CD8-positive, alpha-beta memory T cell (primary cell): ENCODE results near the gene SMIM28. TPM values are rescaled to one million over a fixed set of nuclear protein-coding genes. Genes with fewer than 3 reads are reported as not detected.

ENCODE experiments used
- CTCF ChIA-PET: fragments of 350-600 bp; sonication (Branson Sonifier 250); formaldehyde crosslinking; loops from one replicate; lab custom pipeline; 2021; ENCODE audit warnings: antibody characterized with exemption; lab: Charles Lee
- POLR2A ChIA-PET: fragments of 350-600 bp; sonication (Branson Sonifier 250); formaldehyde crosslinking; loops from one replicate; lab custom pipeline; 2021; ENCODE audit warnings: antibody characterized with exemption; lab: Charles Lee
- DNase-seq, 5 donors: peaks; one replicate each; pipeline versions ENCODE4 v3.0.0 to v3.0.0-alpha.2; 2020 to 2022; ENCODE audit warnings: mixed read lengths in 1 of 5
- H3K27ac ChIP-seq: one replicate; pipeline ENCODE4 v1.7.0; 2013; ENCODE audit warnings: low read depth, mild to moderate bottlenecking, low read length, moderate library complexity
- H3K27me3 ChIP-seq: 2 replicates; pipeline ENCODE4 v1.7.0; 2013; ENCODE audit warnings: low read length, mild to moderate bottlenecking; ENCODE audit not compliant: insufficient read depth, poor library complexity, severe bottlenecking
- H3K36me3 ChIP-seq: 2 replicates; pipeline ENCODE4 v1.7.0; 2013; ENCODE audit warnings: mild to moderate bottlenecking, low read length, moderate library complexity; ENCODE audit not compliant: insufficient read depth
- H3K4me1 ChIP-seq: 2 replicates; pipeline ENCODE4 v1.7.0; 2013; ENCODE audit warnings: mild to moderate bottlenecking, low read length, moderate library complexity; ENCODE audit not compliant: insufficient read depth
- H3K4me3 ChIP-seq: 2 replicates; pipeline ENCODE4 v1.7.0; 2013; ENCODE audit warnings: mild to moderate bottlenecking, low read length
- H3K9me3 ChIP-seq: 2 replicates; pipeline ENCODE4 v1.7.0; 2013; ENCODE audit warnings: mild to moderate bottlenecking, low read length
- H3K27ac Mint-ChIP-seq, 8 donors: one replicate each; pipeline ENCODE4 v1.8.0; 2020 to 2021; ENCODE audit warnings: mixed read lengths in 8 of 8, mild to moderate bottlenecking in 6 of 8, inconsistent platforms in 3 of 8, moderate library complexity in 3 of 8
- H3K27me3 Mint-ChIP-seq, 2 donors: one replicate each; pipeline ENCODE4 v1.8.0; 2020 to 2021; ENCODE audit warnings: mixed read lengths in 2 of 2, mild to moderate bottlenecking in 1 of 2, moderate library complexity in 1 of 2
- H3K36me3 Mint-ChIP-seq, 3 donors: one replicate each; pipeline ENCODE4 v1.8.0; 2020 to 2021; ENCODE audit warnings: mixed read lengths in 3 of 3, inconsistent platforms in 1 of 3, mild to moderate bottlenecking in 1 of 3
- H3K4me1 Mint-ChIP-seq, 3 donors: one replicate each; pipeline ENCODE4 v1.8.0; 2020 to 2021; ENCODE audit warnings: mixed read lengths in 3 of 3, inconsistent platforms in 1 of 3, mild to moderate bottlenecking in 1 of 3
- H3K4me3 Mint-ChIP-seq, 7 donors: one replicate each; pipeline ENCODE4 v1.8.0; 2020 to 2021; ENCODE audit warnings: mixed read lengths in 7 of 7, mild to moderate bottlenecking in 6 of 7, moderate library complexity in 4 of 7, inconsistent platforms in 2 of 7
- H3K9me3 Mint-ChIP-seq, 5 donors: one replicate each; pipeline ENCODE4 v1.8.0; 2020 to 2022; ENCODE audit warnings: mixed read lengths in 5 of 5, mild to moderate bottlenecking in 3 of 5, moderate library complexity in 2 of 5, inconsistent platforms in 1 of 5
- polyA plus RNA-seq: library from polyadenylated mRNA; unstranded; fragments of 300-500 nt; fragmentation: Illumina TruSeq; gene quantifications from one replicate; pipeline ENCODE4 v1.2.3, GENCODE V29; 2021
- total RNA-seq, 2 experiments: library from RNA; stranded (reverse); gene quantifications; one replicate each; pipeline ENCODE4 v1.2.3, GENCODE V29; 2021

SMIM28 gene
- total and polyA plus RNA-seq, 3 experiments from 2014 or later: not detected

GRCh38 chr6:138378463-138378862, 758 bp downstream of the SMIM28 start:
- no peaks in the 10 kb centered on the region for H3K4me1 Mint-ChIP-seq
- H3K36me3 Mint-ChIP-seq: no peaks in the 10 kb centered on the region
- peaks cover 6 to 12% of the 10 kb centered on the region in 2 donors for H3K27me3 Mint-ChIP-seq
- ChIA-PET POLR2A (no interaction called here), CTCF (no interaction called here)
- Histone ChIP-seq H3K4me3 (no peak overlapping the region), H3K4me1 (no peaks in the 10 kb centered on the region), H3K27ac (no peak overlapping the region), H3K36me3 (no peaks in the 10 kb centered on the region), H3K27me3 (no peaks in the 10 kb centered on the region), H3K9me3 (no peaks in the 10 kb centered on the region)
- no peak for DNase-seq
- no peak overlapping the region for H3K4me3 Mint-ChIP-seq
- H3K9me3 Mint-ChIP-seq: no peaks in the 10 kb centered on the region
- no peak overlapping the region for H3K27ac Mint-ChIP-seq

GRCh38 chr6:138382498-138383265, 5.0 kb downstream of the SMIM28 start:
- Mint-ChIP-seq H3K4me1 (no peaks in the 10 kb centered on the region), H3K27me3 (peaks cover 7 to 12% of the 10 kb centered on the region in 2 donors), H3K27ac (no peak overlapping the region), H3K36me3 (no peaks in the 10 kb centered on the region), H3K4me3 (peak overlapping the region in 1 of 7 donors; percentile 0), H3K9me3 (no peaks in the 10 kb centered on the region)
- Histone ChIP-seq H3K36me3 (no peaks in the 10 kb centered on the region), H3K4me3 (no peak overlapping the region), H3K27ac (no peak overlapping the region), H3K4me1 (no peaks in the 10 kb centered on the region), H3K27me3 (no peaks in the 10 kb centered on the region), H3K9me3 (no peaks in the 10 kb centered on the region)
- ChIA-PET CTCF (no interaction called here), POLR2A (no interaction called here)
- DNase-seq: no peak

GRCh38 chr6:138383776-138384175, 6.1 kb downstream of the SMIM28 start:
- H3K27ac Mint-ChIP-seq: no peak overlapping the region
- H3K27me3 Mint-ChIP-seq: peaks cover 8 to 18% of the 10 kb centered on the region in 2 donors
- Histone ChIP-seq H3K27ac (no peak overlapping the region), H3K27me3 (no peaks in the 10 kb centered on the region), H3K9me3 (no peaks in the 10 kb centered on the region), H3K36me3 (no peaks in the 10 kb centered on the region), H3K4me1 (no peaks in the 10 kb centered on the region), H3K4me3 (no peak overlapping the region)
- no peak for DNase-seq
- H3K36me3 Mint-ChIP-seq: no peaks in the 10 kb centered on the region
- POLR2A ChIA-PET: no interaction called here
- CTCF ChIA-PET: no interaction called here
- H3K9me3 Mint-ChIP-seq: no peaks in the 10 kb centered on the region
- H3K4me3 Mint-ChIP-seq: no peak overlapping the region
- no peaks in the 10 kb centered on the region for H3K4me1 Mint-ChIP-seq

- Mint-ChIP-seq H3K4me3 (no peak overlapping the region), H3K27ac (no peak overlapping the region), H3K4me1 (no peaks in the 10 kb centered on the region), H3K36me3 (no peaks in the 10 kb centered on the region), H3K27me3 (peaks cover 9 to 37% of the 10 kb centered on the region in 2 donors), H3K9me3 (no peaks in the 10 kb centered on the region)
- DNase-seq: no peak
- no peaks in the 10 kb centered on the region for H3K9me3 ChIP-seq
- H3K36me3 ChIP-seq: no peaks in the 10 kb centered on the region
- no peak overlapping the region for H3K4me3 ChIP-seq
- H3K27ac ChIP-seq: no peak overlapping the region
- H3K27me3 ChIP-seq: no peaks in the 10 kb centered on the region
- no peaks in the 10 kb centered on the region for H3K4me1 ChIP-seq
- CTCF ChIA-PET: no interaction called here
- POLR2A ChIA-PET: no interaction called here
These were observed 9.2 kb downstream of the SMIM28 start for GRCh38 chr6:138386897-138387296.

- ChIA-PET CTCF (no interaction called here), POLR2A (no interaction called here)
- no peaks in the 10 kb centered on the region for H3K36me3 Mint-ChIP-seq
These were observed 10.1 kb downstream of the SMIM28 start for GRCh38 chr6:138387577-138388368.

GRCh38 chr6:138389551-138389950, 11.8 kb downstream of the SMIM28 start:
- H3K36me3 Mint-ChIP-seq: no peaks in the 10 kb centered on the region
- Histone ChIP-seq H3K27ac (no peak overlapping the region), H3K36me3 (no peaks in the 10 kb centered on the region), H3K9me3 (no peaks in the 10 kb centered on the region), H3K27me3 (no peaks in the 10 kb centered on the region), H3K4me3 (no peak overlapping the region), H3K4me1 (no peaks in the 10 kb centered on the region)
- H3K9me3 Mint-ChIP-seq: no peaks in the 10 kb centered on the region
- no peak overlapping the region for H3K4me3 Mint-ChIP-seq
- ChIA-PET CTCF (no interaction called here), POLR2A (no interaction called here)
- no peaks in the 10 kb centered on the region for H3K4me1 Mint-ChIP-seq
- H3K27me3 Mint-ChIP-seq: peaks cover 4 to 38% of the 10 kb centered on the region in 2 donors
- no peak for DNase-seq
- no peak overlapping the region for H3K27ac Mint-ChIP-seq

More at GRCh38 chr6:138387577-138388368, 10.1 kb downstream of the SMIM28 start:
- no peaks in the 10 kb centered on the region for H3K9me3 Mint-ChIP-seq
- no peaks in the 10 kb centered on the region for H3K36me3 ChIP-seq
- DNase-seq: no peak
- peaks cover 5 to 40% of the 10 kb centered on the region in 2 donors for H3K27me3 Mint-ChIP-seq
- no peak overlapping the region for H3K4me3 ChIP-seq
- no peaks in the 10 kb centered on the region for H3K4me1 Mint-ChIP-seq
- no peaks in the 10 kb centered on the region for H3K4me1 ChIP-seq
- no peaks in the 10 kb centered on the region for H3K9me3 ChIP-seq
- H3K4me3 Mint-ChIP-seq: no peak overlapping the region
- peak overlapping the region in 2 of 8 donors; percentile 31 to 61 for H3K27ac Mint-ChIP-seq
- H3K27me3 ChIP-seq: no peaks in the 10 kb centered on the region
- H3K27ac ChIP-seq: no peak overlapping the region

GRCh38 chr6:138393871-138394783, 16.4 kb downstream of the SMIM28 start:
- no peaks in the 10 kb centered on the region for H3K9me3 Mint-ChIP-seq
- H3K36me3 ChIP-seq: no peaks in the 10 kb centered on the region
- POLR2A ChIA-PET: interaction anchor here (0.6 to 0.7 kb wide), 2 partner anchors 96 to 1669 kb away, joined by 3 to 6 read pairs; no protein-coding TSS in a partner anchor
- no peaks in the 10 kb centered on the region for H3K36me3 Mint-ChIP-seq
- H3K27me3 ChIP-seq: no peaks in the 10 kb centered on the region
- no peaks in the 10 kb centered on the region for H3K9me3 ChIP-seq
- no peak overlapping the region for H3K27ac Mint-ChIP-seq
- H3K4me1 Mint-ChIP-seq: no peaks in the 10 kb centered on the region
- H3K27ac ChIP-seq: no peak overlapping the region
- CTCF ChIA-PET: no interaction called here
- H3K4me3 ChIP-seq: no peak overlapping the region
- no peaks in the 10 kb centered on the region for H3K4me1 ChIP-seq
- H3K27me3 Mint-ChIP-seq: peaks cover 3 to 26% of the 10 kb centered on the region in 2 donors
- no peak for DNase-seq
- H3K4me3 Mint-ChIP-seq: no peak overlapping the region
